Stimulated activated CD8-positive, alpha-beta memory T cell treated with anti-CD3 and anti-CD28 coated beads, Interleukin-12 subunit alpha, Interleukin-12 subunit beta, amount 100 ng/mL, for 4 hours (primary cell): ENCODE measurements around the gene KRT8.
A peak's percentile ranks its signal among the peaks of the same experiment; 100 is the strongest.

Experiments
- DNase-seq: peaks from one replicate; pipeline ENCODE4 v3.0.0-alpha.2; 2020; ENCODE audit warnings: low read depth

The KRT8 gene

GRCh38 chr12:52925717-52926595 lies 21.1 kb upstream of the KRT8 start:
- DNase-seq, result no peak

- no peak for DNase-seq
Observed at GRCh38 chr12:52924764-52925716, 20.2 kb upstream of the KRT8 start.

GRCh38 chr12:52921488-52922165 lies 16.8 kb upstream of the KRT8 start:
- no peak for DNase-seq

- no peak for DNase-seq
Observed at GRCh38 chr12:52920937-52921336, 16.1 kb upstream of the KRT8 start.

GRCh38 chr12:52918784-52919183 lies 13.9 kb upstream of the KRT8 start:
- DNase-seq, result no peak

GRCh38 chr12:52918351-52918750 lies 13.5 kb upstream of the KRT8 start:
- DNase-seq, result no peak

- DNase-seq, result no peak
Observed at GRCh38 chr12:52917800-52918199, 12.9 kb upstream of the KRT8 start.

- DNase-seq, result no peak
Observed at GRCh38 chr12:52916216-52916615, 11.3 kb upstream of the KRT8 start.

- DNase-seq, result no peak
Observed at GRCh38 chr12:52915637-52916036, 10.8 kb upstream of the KRT8 start.

GRCh38 chr12:52914576-52915121 lies 9.8 kb upstream of the KRT8 start:
- DNase-seq, result no peak

GRCh38 chr12:52913431-52913821 lies 8.6 kb upstream of the KRT8 start:
- DNase-seq, result no peak

- no peak for DNase-seq
Observed at GRCh38 chr12:52912711-52913430, 8.0 kb upstream of the KRT8 start.

GRCh38 chr12:52910248-52910883 lies 5.5 kb upstream of the KRT8 start:
- DNase-seq, result no peak

GRCh38 chr12:52909796-52910195 lies 4.9 kb upstream of the KRT8 start:
- no peak for DNase-seq

- DNase-seq, result no peak
Observed at GRCh38 chr12:52909331-52909730, 4.5 kb upstream of the KRT8 start.

- no peak for DNase-seq
Observed at GRCh38 chr12:52907092-52907810, 2.4 kb upstream of the KRT8 start.

- no peak for DNase-seq
Observed at GRCh38 chr12:52906191-52906601, 1.3 kb upstream of the KRT8 start.

GRCh38 chr12:52903855-52904508 lies 894 bp downstream of the KRT8 start:
- DNase-seq, result peak; percentile 33

- DNase-seq, result peak; percentile 8
Observed at GRCh38 chr12:52903285-52903854, 1.5 kb downstream of the KRT8 start.
